ENCODE data around the gene PIKFYVE.
"Not testable (repeated sequence)": the region's sequence is repeated elsewhere in the genome, so short reads cannot be mapped to it uniquely, and the experiment has no call there.

Gene PIKFYVE, protein sequence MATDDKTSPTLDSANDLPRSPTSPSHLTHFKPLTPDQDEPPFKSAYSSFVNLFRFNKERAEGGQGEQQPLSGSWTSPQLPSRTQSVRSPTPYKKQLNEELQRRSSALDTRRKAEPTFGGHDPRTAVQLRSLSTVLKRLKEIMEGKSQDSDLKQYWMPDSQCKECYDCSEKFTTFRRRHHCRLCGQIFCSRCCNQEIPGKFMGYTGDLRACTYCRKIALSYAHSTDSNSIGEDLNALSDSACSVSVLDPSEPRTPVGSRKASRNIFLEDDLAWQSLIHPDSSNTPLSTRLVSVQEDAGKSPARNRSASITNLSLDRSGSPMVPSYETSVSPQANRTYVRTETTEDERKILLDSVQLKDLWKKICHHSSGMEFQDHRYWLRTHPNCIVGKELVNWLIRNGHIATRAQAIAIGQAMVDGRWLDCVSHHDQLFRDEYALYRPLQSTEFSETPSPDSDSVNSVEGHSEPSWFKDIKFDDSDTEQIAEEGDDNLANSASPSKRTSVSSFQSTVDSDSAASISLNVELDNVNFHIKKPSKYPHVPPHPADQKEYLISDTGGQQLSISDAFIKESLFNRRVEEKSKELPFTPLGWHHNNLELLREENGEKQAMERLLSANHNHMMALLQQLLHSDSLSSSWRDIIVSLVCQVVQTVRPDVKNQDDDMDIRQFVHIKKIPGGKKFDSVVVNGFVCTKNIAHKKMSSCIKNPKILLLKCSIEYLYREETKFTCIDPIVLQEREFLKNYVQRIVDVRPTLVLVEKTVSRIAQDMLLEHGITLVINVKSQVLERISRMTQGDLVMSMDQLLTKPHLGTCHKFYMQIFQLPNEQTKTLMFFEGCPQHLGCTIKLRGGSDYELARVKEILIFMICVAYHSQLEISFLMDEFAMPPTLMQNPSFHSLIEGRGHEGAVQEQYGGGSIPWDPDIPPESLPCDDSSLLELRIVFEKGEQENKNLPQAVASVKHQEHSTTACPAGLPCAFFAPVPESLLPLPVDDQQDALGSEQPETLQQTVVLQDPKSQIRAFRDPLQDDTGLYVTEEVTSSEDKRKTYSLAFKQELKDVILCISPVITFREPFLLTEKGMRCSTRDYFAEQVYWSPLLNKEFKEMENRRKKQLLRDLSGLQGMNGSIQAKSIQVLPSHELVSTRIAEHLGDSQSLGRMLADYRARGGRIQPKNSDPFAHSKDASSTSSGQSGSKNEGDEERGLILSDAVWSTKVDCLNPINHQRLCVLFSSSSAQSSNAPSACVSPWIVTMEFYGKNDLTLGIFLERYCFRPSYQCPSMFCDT (N-terminal part only)

DNA sequence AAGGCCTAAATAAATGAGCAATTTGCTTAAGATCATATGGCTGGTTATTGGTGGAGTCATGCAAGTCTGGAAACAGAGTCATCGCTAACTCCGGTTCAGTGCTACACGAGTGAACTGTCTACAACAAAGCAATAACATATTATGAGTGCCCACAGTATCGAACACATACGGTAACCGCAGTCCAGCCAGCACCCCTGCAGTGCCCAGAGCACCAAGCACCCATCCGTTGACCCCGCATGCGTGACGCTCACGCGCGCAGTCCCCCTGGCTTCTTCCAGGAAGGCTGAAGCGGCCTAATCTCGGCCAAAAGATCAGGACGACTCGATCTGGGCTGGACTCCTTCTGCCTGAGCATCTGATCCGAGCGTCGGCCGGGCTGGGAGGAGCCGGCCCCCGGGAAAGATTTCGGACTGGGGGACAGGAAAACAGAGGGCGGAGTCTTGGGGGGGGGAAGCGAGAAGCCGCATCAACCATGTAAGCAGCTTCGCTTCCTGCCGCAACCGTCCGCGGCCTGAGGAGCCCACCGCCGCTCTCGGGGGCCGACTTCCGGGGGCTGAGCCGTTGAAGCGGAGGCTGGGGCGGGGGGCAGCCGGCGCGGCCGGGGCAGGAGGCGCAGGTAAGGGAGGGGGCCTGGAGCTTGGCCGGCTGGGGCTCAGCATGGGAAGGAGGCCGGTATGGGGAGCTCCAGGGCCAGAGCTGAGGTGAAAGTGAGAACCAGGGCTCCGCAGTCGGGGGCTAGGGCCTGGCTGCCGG lies at the start of gene PIKFYVE:
Gene PIKFYVE, plus strand, starts transcription at position 455 of the 752 bp plus-strand sequence. CDS start 5,265 bp downstream, outside the sequence.
- H3K4me3 ChIP-seq (ENCODE audit: low read length), result peak within 1 kb of the TSS; percentile 92
- TF ChIP-seq, protein P1, sequence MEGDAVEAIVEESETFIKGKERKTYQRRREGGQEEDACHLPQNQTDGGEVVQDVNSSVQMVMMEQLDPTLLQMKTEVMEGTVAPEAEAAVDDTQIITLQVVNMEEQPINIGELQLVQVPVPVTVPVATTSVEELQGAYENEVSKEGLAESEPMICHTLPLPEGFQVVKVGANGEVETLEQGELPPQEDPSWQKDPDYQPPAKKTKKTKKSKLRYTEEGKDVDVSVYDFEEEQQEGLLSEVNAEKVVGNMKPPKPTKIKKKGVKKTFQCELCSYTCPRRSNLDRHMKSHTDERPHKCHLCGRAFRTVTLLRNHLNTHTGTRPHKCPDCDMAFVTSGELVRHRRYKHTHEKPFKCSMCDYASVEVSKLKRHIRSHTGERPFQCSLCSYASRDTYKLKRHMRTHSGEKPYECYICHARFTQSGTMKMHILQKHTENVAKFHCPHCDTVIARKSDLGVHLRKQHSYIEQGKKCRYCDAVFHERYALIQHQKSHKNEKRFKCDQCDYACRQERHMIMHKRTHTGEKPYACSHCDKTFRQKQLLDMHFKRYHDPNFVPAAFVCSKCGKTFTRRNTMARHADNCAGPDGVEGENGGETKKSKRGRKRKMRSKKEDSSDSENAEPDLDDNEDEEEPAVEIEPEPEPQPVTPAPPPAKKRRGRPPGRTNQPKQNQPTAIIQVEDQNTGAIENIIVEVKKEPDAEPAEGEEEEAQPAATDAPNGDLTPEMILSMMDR (conservative IDR thresholded peaks at IDR 0.05; ENCODE audit: low read depth, low read length), result no peak
- DNase-seq (ENCODE audit: low read depth), result peak; percentile 95

DNA sequence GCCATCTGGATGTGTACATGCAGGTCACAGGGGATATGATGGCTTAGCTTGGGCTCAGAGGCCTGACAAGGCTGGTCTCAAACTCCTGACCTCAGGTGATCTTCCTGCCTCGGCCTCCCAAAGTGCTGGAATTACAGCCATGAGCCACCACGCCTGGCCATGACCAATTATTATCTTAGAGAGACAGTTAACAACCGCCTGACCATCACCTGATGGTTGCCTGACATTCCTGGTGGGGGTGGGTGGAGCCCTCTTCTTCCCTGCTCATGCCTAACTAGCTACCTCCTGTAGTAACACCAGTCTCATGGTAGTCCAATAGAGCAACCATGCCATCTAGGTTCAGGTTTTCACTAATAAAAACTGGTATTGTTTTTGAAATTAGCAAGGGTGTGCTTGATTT lies 44.2 kb upstream of the PIKFYVE start:
- not testable (repeated sequence) for H3K4me3 ChIP-seq (ENCODE audit: low read length); DNase-seq (ENCODE audit: low read depth)

DNA sequence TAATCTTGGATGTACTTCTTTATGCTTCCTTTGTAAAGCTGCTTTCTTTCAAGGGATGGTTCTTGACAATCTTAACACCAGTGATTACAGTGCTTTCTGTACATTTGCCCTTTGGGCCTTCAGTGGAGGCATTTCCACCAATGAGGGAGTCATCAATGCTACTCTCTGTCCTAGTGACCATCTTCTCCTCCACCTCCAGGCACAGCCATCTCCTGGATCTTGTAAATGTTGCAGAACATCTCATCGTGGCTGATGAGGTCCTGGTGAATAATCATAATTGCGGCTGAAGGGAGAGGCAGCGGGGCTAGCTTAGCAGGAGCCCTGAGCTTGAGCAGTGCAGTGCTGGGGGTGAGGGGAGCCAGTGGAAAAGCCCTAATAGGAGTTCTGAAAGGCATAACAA lies 43.7 kb upstream of the PIKFYVE start:
- DNase-seq (ENCODE audit: low read depth), result no peak
- no peak overlapping the region for H3K4me3 ChIP-seq (ENCODE audit: low read length)
- TF ChIP-seq, protein P1 (conservative IDR thresholded peaks at IDR 0.05; ENCODE audit: low read depth, low read length), result no peak

DNA sequence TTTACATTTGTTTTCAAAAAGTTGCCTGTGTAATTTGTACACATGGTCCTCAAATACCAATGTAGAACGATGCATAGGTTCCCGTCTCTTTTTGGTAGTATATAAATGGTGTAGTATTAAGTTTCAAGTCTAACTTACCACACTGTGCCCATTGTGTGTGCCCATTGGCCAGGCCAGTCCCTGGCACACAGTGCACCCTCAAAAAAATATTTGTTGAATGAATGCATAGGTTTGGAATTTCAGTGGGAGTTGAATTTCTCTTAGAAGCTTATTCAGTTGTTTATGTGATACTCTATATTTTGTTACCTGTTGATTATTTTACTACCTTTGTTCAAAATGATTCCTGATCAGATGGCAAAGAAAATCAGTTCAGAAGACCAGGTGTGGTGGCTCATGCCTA lies 41.3 kb upstream of the PIKFYVE start:
- no peak overlapping the region for H3K4me3 ChIP-seq (ENCODE audit: low read length)
- TF ChIP-seq, protein P1 (conservative IDR thresholded peaks at IDR 0.05; ENCODE audit: low read depth, low read length), result no peak
- DNase-seq (ENCODE audit: low read depth), result no peak

DNA sequence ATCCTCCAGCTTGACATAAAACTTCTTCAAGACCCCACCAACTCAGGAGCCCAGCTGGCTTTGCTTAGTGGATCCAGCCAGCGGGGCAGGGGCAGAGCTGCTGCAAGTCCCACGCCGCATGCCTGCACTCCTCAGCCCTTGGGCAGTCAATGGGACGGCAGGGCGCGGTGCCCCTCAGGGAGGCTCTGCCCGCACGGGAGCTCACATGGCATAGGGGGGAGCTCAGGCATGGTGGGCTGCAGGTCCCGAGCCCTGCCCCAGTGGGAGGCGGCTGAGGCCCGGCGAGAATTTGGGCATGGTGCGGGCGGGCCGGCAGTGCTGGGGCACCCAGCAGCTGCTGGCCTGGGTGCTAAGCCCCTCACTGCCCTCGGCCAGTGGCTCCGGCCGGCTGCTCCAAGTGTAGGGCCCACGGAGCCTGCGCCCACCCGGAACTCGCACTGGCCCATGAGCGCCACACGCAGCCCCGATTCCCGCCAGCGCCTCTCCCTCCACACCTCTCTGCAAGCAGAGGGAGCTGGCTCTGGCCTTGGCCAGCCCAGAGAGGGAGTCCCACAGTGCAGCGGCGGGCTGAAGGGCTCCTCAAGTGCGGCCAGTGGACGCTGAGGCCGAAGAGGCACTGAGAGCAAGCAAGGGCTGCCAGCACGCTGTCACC lies 38.3 kb upstream of the PIKFYVE start:
- DNase-seq (ENCODE audit: low read depth), result no peak
- H3K4me3 ChIP-seq (ENCODE audit: low read length), result no peak overlapping the region
- TF ChIP-seq, protein P1 (conservative IDR thresholded peaks at IDR 0.05; ENCODE audit: low read depth, low read length), result no peak

DNA sequence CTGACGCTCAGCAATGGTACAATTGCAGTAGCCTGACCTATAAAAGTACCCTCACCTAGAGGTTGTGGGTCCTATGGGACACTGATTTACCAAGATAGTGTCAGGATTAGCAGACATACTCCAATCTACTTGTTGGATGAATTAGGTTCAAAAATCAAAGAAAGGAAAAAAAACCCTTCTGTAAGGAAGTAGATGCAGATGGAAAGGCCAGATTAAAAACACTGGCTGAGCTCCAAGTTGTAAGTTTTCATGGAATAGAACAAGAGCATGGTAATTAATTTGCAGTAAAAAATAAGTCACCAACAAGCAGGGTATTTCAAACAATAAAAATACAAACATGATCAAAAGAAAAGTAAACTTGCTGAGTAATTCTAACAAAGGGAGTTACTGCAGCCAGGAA lies 37.6 kb upstream of the PIKFYVE start:
- DNase-seq (ENCODE audit: low read depth), result no peak
- no peak overlapping the region for H3K4me3 ChIP-seq (ENCODE audit: low read length)
- TF ChIP-seq, protein P1 (conservative IDR thresholded peaks at IDR 0.05; ENCODE audit: low read depth, low read length), result no peak
